HEK293 (cell line): Measurements from ENCODE around the gene TM9SF3.

Experiments used
- CTCF ChIA-PET: fragments of 350-600 bp; formaldehyde crosslinking; extraction: SDS; loops from one replicate; lab custom pipeline; 2021; ENCODE audit warnings: antibody characterized with exemption; lab: Yijun Ruan, JAX
- POLR2A ChIA-PET: fragments of 300-600 bp; formaldehyde crosslinking; extraction: SDS; loops from one replicate; lab custom pipeline; 2020; ENCODE audit warnings: antibody characterized with exemption, inconsistent platforms; lab: Yijun Ruan, JAX
- H3K27ac ChIP-seq: fragments of 200-500 bp; sonication (Bioruptor generic); 2 replicates; pipeline ENCODE4 v1.5.1; 2014; ENCODE audit warnings: low read depth, low read length, control low read depth, inconsistent platforms; ENCODE audit errors: extremely low read depth
- H3K36me3 ChIP-seq, 2 experiments: fragments of 200-500 bp in 1 of 2; sonication (Bioruptor generic) in 1 of 2; 1 replicate in 1 of 2; 2 replicates in 1 of 2; pipeline ENCODE4 v1.5.1; 2014 to 2017; ENCODE audit warnings: inconsistent platforms in 2 of 2, low read length in 2 of 2; ENCODE audit not compliant: control insufficient read depth in 2 of 2, insufficient read depth in 1 of 2
- H3K4me1 ChIP-seq: fragments of 200-500 bp; sonication (Bioruptor generic); 2 replicates; pipeline ENCODE4 v1.5.1; 2014; ENCODE audit warnings: mild to moderate bottlenecking, low read length, inconsistent platforms; ENCODE audit not compliant: control insufficient read depth, insufficient read depth
- H3K4me3 ChIP-seq: 2 replicates; pipeline ENCODE4 v1.5.1; 2011; ENCODE audit warnings: low read depth, mild to moderate bottlenecking, control low read depth, low read length, moderate library complexity
- H3K9me3 ChIP-seq: fragments of 200-500 bp; sonication (Bioruptor generic); 2 replicates; pipeline ENCODE4 v1.5.1; 2014; ENCODE audit warnings: low read depth, low read length, inconsistent platforms; ENCODE audit not compliant: control insufficient read depth, insufficient read depth
- AEBP2 ChIP-seq: fragments of 450-650 bp; formaldehyde crosslinking; IDR thresholded peaks from 2 replicates; pipeline ENCODE4 v1.5.1; 2016; ENCODE audit warnings: missing biosample characterization, missing genetic modification characterization, borderline replicate concordance
- RBAK ChIP-seq: fragments of 450-650 bp; formaldehyde crosslinking; IDR thresholded peaks from 2 replicates; pipeline ENCODE4 v1.5.1; 2016; ENCODE audit warnings: missing biosample characterization, missing genetic modification characterization
- SP2 ChIP-seq: fragments of 450-650 bp; formaldehyde crosslinking; IDR thresholded peaks from 2 replicates; pipeline ENCODE4 v1.5.1; 2016; ENCODE audit warnings: missing biosample characterization, missing genetic modification characterization
- ZBTB1 ChIP-seq: fragments of 450-650 bp; formaldehyde crosslinking; IDR thresholded peaks from 2 replicates; pipeline ENCODE4 v1.5.1; 2016; ENCODE audit warnings: missing biosample characterization, missing genetic modification characterization
- ZFP37 ChIP-seq: fragments of 450-650 bp; formaldehyde crosslinking; IDR thresholded peaks from 2 replicates; pipeline ENCODE4 v1.5.1; 2016; ENCODE audit warnings: missing biosample characterization, missing genetic modification characterization
- ZFP69B ChIP-seq: fragments of 450-650 bp; formaldehyde crosslinking; IDR thresholded peaks from 2 replicates; pipeline ENCODE4 v1.5.1; 2016; ENCODE audit warnings: missing biosample characterization, missing genetic modification characterization
- ZNF10 ChIP-seq: fragments of 450-650 bp; formaldehyde crosslinking; IDR thresholded peaks from 2 replicates; pipeline ENCODE4 v1.5.1; 2017; ENCODE audit warnings: missing biosample characterization, missing genetic modification characterization
- ZNF121 ChIP-seq: fragments of 450-650 bp; formaldehyde crosslinking; IDR thresholded peaks from 2 replicates; pipeline ENCODE4 v1.5.1; 2016; ENCODE audit warnings: missing biosample characterization, missing genetic modification characterization
- ZNF24 ChIP-seq: fragments of 450-650 bp; formaldehyde crosslinking; IDR thresholded peaks from 2 replicates; pipeline ENCODE4 v1.5.1; 2016; ENCODE audit warnings: missing biosample characterization, missing genetic modification characterization
- ZNF292 ChIP-seq: fragments of 450-650 bp; formaldehyde crosslinking; IDR thresholded peaks from 2 replicates; pipeline ENCODE4 v1.5.1; 2016; ENCODE audit warnings: low read depth, missing biosample characterization, missing genetic modification characterization, borderline replicate concordance
- ZNF391 ChIP-seq: fragments of 450-650 bp; formaldehyde crosslinking; IDR thresholded peaks from 2 replicates; pipeline ENCODE4 v1.5.1; 2016; ENCODE audit warnings: low read depth, missing biosample characterization, missing genetic modification characterization, borderline replicate concordance
- ZNF394 ChIP-seq: fragments of 450-650 bp; formaldehyde crosslinking; IDR thresholded peaks from 2 replicates; pipeline ENCODE4 v1.5.1; 2016; ENCODE audit warnings: missing biosample characterization, missing genetic modification characterization, mild to moderate bottlenecking, moderate library complexity, borderline replicate concordance
- ZNF571 ChIP-seq: fragments of 450-650 bp; formaldehyde crosslinking; IDR thresholded peaks from 2 replicates; pipeline ENCODE4 v1.5.0; 2017; ENCODE audit warnings: missing biosample characterization, missing genetic modification characterization
- ZNF585B ChIP-seq: fragments of 450-650 bp; formaldehyde crosslinking; IDR thresholded peaks from 2 replicates; pipeline ENCODE4 v1.5.1; 2016; ENCODE audit warnings: missing biosample characterization, missing genetic modification characterization
- ZNF624 ChIP-seq: fragments of 450-650 bp; formaldehyde crosslinking; IDR thresholded peaks from 2 replicates; pipeline ENCODE4 v1.5.1; 2017; ENCODE audit warnings: missing biosample characterization, missing genetic modification characterization
- ZNF701 ChIP-seq: fragments of 450-650 bp; formaldehyde crosslinking; IDR thresholded peaks from 2 replicates; pipeline ENCODE4 v1.5.1; 2016; ENCODE audit warnings: missing biosample characterization, missing genetic modification characterization
- ZNF76 ChIP-seq: fragments of 450-650 bp; formaldehyde crosslinking; IDR thresholded peaks from 2 replicates; pipeline ENCODE4; 2016; ENCODE audit warnings: low read depth, missing biosample characterization, missing genetic modification characterization, borderline replicate concordance
- ZSCAN23 ChIP-seq: fragments of 450-650 bp; formaldehyde crosslinking; IDR thresholded peaks from 2 replicates; pipeline ENCODE4 v1.5.1; 2016; ENCODE audit warnings: missing biosample characterization, missing genetic modification characterization
- ZXDB ChIP-seq: fragments of 450-650 bp; formaldehyde crosslinking; IDR thresholded peaks from 2 replicates; pipeline ENCODE4 v1.5.1; 2016; ENCODE audit warnings: missing biosample characterization, missing genetic modification characterization
- TF ChIP-seq, protein P1 (sequence below): fragments of 450-650 bp; formaldehyde crosslinking; IDR thresholded peaks from 2 replicates; pipeline ENCODE4 v1.5.1; 2016; ENCODE audit warnings: missing biosample characterization, missing genetic modification characterization
- TF ChIP-seq, protein P2 (sequence below): fragments of 450-650 bp; formaldehyde crosslinking; IDR thresholded peaks from 2 replicates; pipeline ENCODE4 v1.5.1; 2016; ENCODE audit warnings: missing biosample characterization, missing genetic modification characterization
- TF ChIP-seq, protein P3 (sequence below): fragments of 450-650 bp; formaldehyde crosslinking; IDR thresholded peaks from 2 replicates; pipeline ENCODE4 v1.5.1; 2016; ENCODE audit warnings: missing biosample characterization, missing genetic modification characterization
- TF ChIP-seq, protein P4 (sequence below): fragments of 450-650 bp; formaldehyde crosslinking; IDR thresholded peaks from 2 replicates; pipeline ENCODE4 v1.5.1; 2017; ENCODE audit warnings: missing biosample characterization, missing genetic modification characterization

The TM9SF3 gene

DNA sequence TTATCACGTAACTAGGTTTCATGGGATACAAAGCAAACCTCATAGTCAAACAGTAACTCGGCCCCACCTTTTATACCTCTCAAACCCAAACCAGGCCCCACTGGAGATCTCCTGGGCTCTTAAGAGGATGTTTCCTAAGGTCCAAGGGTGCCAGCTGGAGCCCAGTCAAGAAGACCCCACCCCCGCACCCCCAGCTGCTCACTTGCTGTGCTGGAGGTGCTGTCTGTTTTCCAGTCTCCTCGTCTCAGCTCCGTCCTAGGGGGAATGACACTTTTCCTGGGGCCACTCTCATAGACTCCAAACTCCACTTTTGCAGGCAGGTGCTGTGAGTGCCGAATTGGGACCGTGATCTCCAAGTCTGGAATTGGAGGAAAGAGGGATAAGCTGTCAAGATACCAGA, 22.7 kb upstream of the TM9SF3 start:
- POLR2A ChIA-PET, result no interaction called here
- Histone ChIP-seq H3K27ac (no peak overlapping the region), H3K36me3 (no peaks in the 10 kb centered on the region), H3K4me1 (no peaks in the 10 kb centered on the region), H3K9me3 (no peaks in the 10 kb centered on the region), H3K4me3 (no peak overlapping the region)
- CTCF ChIA-PET, result interaction anchor here (0.5 to 0.8 kb wide), 3 partner anchors 64 to 384 kb away, joined by 3 read pairs; no protein-coding TSS in a partner anchor
- TF ChIP-seq, protein P1, sequence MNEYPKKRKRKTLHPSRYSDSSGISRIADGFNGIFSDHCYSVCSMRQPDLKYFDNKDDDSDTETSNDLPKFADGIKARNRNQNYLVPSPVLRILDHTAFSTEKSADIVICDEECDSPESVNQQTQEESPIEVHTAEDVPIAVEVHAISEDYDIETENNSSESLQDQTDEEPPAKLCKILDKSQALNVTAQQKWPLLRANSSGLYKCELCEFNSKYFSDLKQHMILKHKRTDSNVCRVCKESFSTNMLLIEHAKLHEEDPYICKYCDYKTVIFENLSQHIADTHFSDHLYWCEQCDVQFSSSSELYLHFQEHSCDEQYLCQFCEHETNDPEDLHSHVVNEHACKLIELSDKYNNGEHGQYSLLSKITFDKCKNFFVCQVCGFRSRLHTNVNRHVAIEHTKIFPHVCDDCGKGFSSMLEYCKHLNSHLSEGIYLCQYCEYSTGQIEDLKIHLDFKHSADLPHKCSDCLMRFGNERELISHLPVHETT (tag by site-specific recombination), result no peak
- TF ChIP-seq RBAK (tag by site-specific recombination), result no peak

GRCh38 chr10:96608805-96609204, 22.0 kb upstream of the TM9SF3 start:
- ChIA-PET CTCF (interaction anchor here (0.8 kb wide), 1 partner anchor 65 kb away, joined by 3 read pairs; no protein-coding TSS in a partner anchor), POLR2A (no interaction called here)
- H3K27ac ChIP-seq, result no peak overlapping the region
- H3K4me3 ChIP-seq, result no peak overlapping the region
- H3K36me3 ChIP-seq, result no peaks in the 10 kb centered on the region
- TF ChIP-seq, protein P2, sequence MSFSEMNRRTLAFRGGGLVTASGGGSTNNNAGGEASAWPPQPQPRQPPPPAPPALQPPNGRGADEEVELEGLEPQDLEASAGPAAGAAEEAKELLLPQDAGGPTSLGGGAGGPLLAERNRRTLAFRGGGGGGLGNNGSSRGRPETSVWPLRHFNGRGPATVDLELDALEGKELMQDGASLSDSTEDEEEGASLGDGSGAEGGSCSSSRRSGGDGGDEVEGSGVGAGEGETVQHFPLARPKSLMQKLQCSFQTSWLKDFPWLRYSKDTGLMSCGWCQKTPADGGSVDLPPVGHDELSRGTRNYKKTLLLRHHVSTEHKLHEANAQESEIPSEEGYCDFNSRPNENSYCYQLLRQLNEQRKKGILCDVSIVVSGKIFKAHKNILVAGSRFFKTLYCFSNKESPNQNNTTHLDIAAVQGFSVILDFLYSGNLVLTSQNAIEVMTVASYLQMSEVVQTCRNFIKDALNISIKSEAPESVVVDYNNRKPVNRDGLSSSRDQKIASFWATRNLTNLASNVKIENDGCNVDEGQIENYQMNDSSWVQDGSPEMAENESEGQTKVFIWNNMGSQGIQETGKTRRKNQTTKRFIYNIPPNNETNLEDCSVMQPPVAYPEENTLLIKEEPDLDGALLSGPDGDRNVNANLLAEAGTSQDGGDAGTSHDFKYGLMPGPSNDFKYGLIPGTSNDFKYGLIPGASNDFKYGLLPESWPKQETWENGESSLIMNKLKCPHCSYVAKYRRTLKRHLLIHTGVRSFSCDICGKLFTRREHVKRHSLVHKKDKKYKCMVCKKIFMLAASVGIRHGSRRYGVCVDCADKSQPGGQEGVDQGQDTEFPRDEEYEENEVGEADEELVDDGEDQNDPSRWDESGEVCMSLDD (tag by site-specific recombination), result no peak
- TF ChIP-seq ZBTB1 (no peak), ZNF701 (tag by site-specific recombination) (no peak), ZNF391 (no peak), ZFP37 (tag by site-specific recombination) (no peak), RBAK (tag by site-specific recombination) (no peak), ZNF121 (tag by site-specific recombination) (no peak)
- TF ChIP-seq, protein P3, sequence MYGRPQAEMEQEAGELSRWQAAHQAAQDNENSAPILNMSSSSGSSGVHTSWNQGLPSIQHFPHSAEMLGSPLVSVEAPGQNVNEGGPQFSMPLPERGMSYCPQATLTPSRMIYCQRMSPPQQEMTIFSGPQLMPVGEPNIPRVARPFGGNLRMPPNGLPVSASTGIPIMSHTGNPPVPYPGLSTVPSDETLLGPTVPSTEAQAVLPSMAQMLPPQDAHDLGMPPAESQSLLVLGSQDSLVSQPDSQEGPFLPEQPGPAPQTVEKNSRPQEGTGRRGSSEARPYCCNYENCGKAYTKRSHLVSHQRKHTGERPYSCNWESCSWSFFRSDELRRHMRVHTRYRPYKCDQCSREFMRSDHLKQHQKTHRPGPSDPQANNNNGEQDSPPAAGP (tag by site-specific recombination), result no peak
- no peaks in the 10 kb centered on the region for H3K4me1 ChIP-seq
- no peaks in the 10 kb centered on the region for H3K9me3 ChIP-seq

DNA sequence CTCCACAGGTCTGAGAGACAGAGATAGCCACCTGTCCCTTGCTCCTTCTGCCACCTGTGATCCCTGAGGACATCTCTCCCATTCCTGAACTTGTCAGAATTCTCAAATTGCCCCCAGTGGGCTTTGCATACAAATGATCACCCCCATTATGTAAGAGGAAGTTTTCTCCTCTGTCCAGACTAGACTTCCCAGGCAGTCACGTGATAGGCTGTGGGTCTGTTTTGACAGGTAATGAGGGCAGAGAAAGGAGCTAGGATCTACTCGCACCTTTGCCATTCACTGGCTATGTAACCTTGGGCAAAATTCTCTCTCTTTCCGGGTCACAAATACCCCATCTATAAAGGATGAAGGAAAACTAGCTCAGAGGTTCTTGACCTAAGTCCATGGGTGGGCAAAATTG, 21.4 kb upstream of the TM9SF3 start:
- H3K4me3 ChIP-seq, result no peak overlapping the region
- H3K4me1 ChIP-seq, result no peaks in the 10 kb centered on the region
- no peak for TF ChIP-seq ZNF394 (tag by site-specific recombination)
- no peak for TF ChIP-seq ZXDB (tag by site-specific recombination)
- no peak for TF ChIP-seq ZNF292 (tag by site-specific recombination)
- no peak for TF ChIP-seq AEBP2
- no peak for TF ChIP-seq ZNF624 (tag by site-specific recombination)
- TF ChIP-seq ZNF571 (tag by site-specific recombination), result no peak
- no peak for TF ChIP-seq ZFP69B (tag by site-specific recombination)
- no peak for TF ChIP-seq ZNF585B (tag by site-specific recombination)
- TF ChIP-seq, protein P4, sequence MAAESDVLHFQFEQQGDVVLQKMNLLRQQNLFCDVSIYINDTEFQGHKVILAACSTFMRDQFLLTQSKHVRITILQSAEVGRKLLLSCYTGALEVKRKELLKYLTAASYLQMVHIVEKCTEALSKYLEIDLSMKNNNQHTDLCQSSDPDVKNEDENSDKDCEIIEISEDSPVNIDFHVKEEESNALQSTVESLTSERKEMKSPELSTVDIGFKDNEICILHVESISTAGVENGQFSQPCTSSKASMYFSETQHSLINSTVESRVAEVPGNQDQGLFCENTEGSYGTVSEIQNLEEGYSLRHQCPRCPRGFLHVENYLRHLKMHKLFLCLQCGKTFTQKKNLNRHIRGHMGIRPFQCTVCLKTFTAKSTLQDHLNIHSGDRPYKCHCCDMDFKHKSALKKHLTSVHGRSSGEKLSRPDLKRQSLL (tag by site-specific recombination), result no peak
- TF ChIP-seq ZNF76 (tag by site-specific recombination), result no peak
- no peak for TF ChIP-seq ZSCAN23 (tag by site-specific recombination)
- TF ChIP-seq ZNF24 (tag by site-specific recombination), result no peak
- TF ChIP-seq ZNF10 (tag by site-specific recombination), result no peak
- TF ChIP-seq SP2 (tag by site-specific recombination), result no peak
- ChIA-PET CTCF (interaction anchor here (0.6 kb wide), 1 partner anchor 192 kb away, joined by 3 read pairs; no protein-coding TSS in a partner anchor), POLR2A (no interaction called here)
- H3K27ac ChIP-seq, result no peak overlapping the region
- no peaks in the 10 kb centered on the region for H3K9me3 ChIP-seq
- H3K36me3 ChIP-seq, result no peaks in the 10 kb centered on the region
